NCI-H524 (cell line): ENCODE data around the gene F2R.
"Not testable (repeated sequence)": the region's sequence is repeated elsewhere in the genome, so short reads cannot be mapped to it uniquely, and the experiment has no call there.

Experiments used
- DNase-seq, 2 experiments: peaks; one replicate each; lab custom pipeline; 2025; lab: John Stamatoyannopoulos, UW

The F2R gene

DNA sequence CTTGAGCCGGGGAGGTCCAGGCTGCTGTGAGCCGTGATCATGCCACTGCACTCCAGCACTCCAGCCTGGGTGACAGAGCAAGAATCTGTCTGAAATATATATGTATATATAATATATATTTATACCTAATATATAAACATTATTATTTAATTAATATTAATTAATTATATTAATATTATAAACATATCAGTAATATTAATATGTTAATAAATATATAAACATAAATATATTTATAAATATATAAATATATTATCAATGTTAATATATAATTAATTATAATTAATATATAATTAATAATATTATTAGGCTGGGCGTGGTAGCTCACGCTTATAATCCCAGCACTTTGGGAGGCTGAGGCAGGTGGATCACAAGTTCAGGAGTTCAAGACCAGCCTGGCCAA, 41.1 kb downstream of the F2R start:
- DNase-seq: no peak

GRCh38 chr5:76761118-76761517, 45.2 kb downstream of the F2R start:
- not testable (repeated sequence) for DNase-seq

GRCh38 chr5:76762484-76762883, 46.6 kb downstream of the F2R start:
- no peak for DNase-seq

DNA sequence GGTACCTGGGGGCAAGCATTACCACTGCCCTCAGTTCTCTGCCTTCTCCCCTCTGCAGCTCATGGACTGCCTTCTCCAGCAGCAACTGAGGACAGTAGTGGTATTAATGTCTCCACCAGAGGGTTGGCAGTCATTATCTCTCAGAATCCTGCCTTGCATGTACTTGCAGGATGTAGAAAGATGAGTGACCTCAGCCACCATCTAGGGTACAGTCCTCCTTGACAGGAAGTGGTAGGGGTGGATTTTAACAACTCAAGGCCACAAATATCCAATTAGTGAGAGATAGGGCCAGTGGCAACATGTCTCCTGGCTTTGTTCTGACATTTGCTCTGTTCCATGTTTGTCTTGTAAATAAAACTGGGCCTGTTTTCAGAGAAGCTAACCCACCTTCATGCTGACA, 47.2 kb downstream of the F2R start:
- DNase-seq: no peak

DNA sequence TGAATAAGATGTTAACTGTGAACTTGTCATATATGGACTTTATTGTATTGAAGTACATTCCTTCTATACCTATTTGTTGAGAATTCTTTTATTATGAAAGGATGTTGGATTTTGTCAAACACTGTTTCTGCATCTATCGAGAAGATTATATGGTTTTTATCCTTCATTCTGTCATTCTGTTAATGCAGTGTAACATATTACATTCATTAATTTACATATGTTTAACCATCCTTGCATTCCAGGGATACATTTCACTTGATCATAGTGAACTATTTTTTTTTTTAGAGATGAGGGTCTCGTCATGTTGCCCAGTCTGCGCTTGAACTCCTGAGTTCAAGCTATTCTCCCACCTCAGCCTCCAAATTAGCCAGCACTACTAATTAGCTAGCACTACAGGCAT, 48.4 kb downstream of the F2R start:
- DNase-seq: no peak

DNA sequence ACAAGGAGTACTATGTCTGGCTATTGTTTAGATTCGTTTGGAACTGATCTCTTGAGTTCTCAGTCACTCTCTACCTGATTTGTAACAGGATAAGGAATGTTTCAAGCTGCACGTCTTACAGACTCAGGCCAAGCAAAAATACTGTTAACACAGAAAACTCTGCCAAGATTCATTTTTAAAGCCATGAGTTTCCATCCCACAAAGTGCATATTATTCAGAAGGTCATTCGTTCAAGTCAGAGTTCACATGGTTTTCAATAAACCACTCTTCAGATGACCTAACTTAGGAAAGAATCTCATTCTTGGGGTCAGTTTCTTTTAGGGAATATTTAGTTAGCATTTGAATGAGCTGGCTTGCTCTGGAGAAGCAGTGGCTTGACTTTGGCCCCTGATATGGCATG, 49.3 kb downstream of the F2R start:
- no peak for DNase-seq

DNA sequence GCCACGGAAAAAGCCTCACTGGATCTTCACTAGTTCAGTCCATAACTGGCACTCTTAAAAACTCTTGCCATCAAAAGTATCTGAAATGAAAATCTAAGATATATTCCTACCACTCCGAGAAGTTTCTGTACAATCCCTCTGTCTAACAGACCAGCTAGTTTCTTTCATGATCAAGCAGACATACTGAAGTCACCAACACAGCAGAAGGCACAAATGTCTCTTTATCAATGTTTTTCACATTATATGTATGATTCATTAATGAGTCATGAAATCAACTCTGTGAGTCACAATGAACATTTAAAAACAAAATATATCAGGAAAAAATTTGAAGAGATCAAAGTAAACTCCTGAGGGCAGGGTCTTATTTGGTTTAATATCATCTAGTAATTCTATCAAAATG, 50.8 kb downstream of the F2R start:
- no peak for DNase-seq

DNA sequence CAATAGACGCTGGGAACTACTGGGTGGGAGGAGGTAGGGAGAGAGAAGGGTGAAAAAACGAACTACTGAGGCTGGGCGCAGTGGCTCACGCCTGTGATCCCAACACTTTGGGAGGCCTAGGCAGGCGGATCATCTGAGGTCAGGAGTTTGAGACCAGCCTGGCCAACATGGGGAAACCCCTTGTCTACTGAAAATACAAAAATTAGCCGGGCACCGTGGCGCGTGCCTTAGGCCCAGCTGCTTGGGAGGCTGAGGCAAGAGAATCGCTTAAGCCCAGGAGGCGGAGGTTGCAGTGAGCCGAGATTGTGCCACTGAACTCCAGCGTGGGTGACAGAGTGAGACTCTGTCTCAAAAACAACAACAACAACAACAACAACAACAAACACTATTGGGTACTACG, 55.1 kb downstream of the F2R start:
- not testable (repeated sequence) for DNase-seq

- no peak for DNase-seq
Measured at GRCh38 chr5:76771705-76772405, 55.9 kb downstream of the F2R start.

DNA sequence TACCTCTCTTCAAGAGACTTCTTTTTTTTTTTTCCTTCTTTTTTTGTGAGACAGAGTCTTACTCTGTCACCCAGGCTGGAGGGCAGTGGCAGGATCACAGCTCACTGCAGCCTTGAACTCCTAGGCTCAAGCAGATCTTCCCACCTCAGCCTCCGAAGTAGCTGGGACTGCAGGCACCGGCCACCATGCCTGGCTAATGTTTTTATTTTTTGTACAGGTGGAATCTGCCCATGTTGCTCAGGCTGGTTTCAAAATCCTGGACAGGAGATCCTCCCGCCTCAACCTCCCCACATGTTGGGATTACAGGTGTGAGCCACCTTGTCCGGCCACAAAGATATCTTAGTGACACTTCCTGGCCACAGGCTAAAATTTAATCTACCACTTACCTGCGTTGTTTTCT, 60.0 kb downstream of the F2R start:
- no peak for DNase-seq

DNA sequence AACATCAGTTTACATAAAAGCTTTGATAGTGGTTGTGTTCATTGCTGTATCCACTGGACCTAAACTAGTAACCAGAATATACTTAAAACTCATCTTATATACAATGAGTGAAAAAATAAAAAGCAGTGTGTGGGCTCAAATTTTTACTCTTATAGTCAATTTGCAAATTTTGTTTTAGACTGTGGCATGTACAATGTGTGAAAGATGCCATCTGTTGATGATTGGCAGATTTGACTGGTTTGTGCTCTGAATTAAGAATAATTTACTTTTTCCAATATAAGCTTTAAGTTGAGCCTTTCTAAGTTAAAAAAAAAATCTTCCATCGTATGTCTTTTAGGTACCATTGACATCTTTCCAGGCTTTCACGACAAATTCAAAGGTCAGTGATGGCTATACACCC, 60.5 kb downstream of the F2R start:
- DNase-seq: no peak

DNA sequence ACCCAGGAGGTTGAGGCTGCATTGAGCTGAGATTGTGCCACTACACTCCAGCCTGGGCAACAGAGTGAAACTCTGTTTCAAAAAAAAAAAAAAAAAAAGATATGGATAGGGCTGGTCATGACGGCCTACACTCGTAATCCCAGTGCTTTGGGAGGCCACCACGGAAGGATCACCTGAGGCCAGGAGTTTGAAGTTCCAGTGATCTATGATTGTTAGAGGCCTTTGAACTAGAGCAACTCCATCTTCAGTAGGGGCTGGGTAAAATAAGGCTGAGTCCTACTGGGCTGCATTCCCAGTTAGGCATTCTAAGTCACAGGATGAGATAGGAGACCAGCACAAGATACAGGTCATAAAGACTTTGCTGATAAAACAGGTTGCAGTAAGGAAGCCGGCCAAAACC, 64.7 kb downstream of the F2R start:
- not testable (repeated sequence) for DNase-seq

- DNase-seq: no peak
Measured at GRCh38 chr5:76781775-76782174, 65.8 kb downstream of the F2R start.

DNA sequence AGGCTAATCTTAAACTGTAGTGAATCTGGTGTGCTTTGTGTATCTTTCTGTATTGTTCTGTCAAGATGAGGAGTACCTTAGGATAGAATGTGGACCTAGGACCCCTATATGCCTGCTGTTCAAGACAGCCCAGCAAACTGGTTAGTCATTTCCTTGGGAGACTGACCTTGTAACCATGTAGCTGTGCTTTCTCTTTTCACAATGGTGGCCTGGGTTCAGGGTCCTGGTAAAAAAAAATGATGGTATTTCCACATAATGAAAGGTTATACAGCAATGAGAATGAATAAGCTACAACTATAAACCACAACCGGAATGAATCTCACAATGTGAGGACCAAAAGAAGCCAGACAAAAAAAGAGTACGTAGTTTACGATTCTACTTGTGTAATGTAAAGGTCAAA, 66.5 kb downstream of the F2R start:
- DNase-seq: no peak
